Measurements from ENCODE around the gene LTB. TPM values are rescaled to one million over a fixed set of nuclear protein-coding genes. Genes with fewer than 3 reads are reported as not detected.
"Not testable (repeated sequence)": the region's sequence is repeated elsewhere in the genome, so short reads cannot be mapped to it uniquely, and the experiment has no call there.

The LTB gene
- total RNA-seq, 4 donors from 2014 or later, result 1.5 TPM; not detected in 3

DNA sequence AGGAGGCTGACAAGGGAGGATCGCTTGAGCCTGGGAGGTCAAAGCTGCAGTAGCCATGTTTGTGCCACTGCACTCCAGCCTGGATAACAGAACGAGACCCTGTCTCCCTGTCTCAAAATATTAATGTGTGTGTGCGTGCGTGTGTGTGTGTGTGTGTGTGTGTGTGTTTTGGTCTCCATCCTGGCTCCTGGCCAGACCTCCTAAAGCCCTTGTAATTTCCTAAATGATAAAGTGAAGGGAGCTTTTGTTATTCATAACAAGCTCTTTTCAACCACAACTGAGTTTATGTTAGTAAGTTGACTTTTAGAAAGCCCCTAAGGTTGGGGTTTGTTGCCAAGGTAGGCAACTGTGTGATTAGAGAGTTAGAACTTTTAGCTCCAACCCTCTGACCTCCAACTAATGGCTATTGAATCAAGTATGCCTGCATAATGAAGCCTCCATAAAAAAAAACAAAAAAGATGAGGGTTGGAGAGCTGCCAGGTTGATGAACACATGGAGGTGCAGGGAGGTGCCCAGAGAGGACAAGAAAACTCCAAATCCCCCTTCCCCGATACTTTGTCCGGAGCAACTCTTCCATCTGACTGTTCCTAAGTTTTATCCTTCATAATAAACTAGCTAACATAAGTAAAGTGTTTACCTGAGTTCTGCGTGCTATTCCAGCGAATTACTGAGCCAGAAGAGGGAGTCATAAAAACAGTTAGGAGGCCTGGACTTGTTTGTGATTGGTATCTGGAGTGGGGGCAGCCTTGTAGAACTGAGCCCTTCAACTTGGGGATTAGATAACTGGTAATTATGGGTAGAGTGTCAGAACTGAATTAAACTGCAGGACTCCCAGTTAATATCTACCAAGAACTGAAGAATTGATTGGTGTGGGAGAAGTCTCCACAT lies 27.5 kb upstream of the LTB start:
- Histone ChIP-seq H3K27ac (no peak overlapping the region), H3K4me1 (no peaks in the 10 kb centered on the region), H3K27me3 (no peaks in the 10 kb centered on the region), H3K4me3 (no peak overlapping the region), H3K36me3 (no peaks in the 10 kb centered on the region), H3K9me3 (no peaks in the 10 kb centered on the region)
- intact Hi-C loops (cut with DNase I; ENCODE audit: low total_unique reads), result no loop called here
- no peak for DNase-seq
- no peak for TF ChIP-seq POLR2A (IDR thresholded peaks at IDR 0.05)
- TF ChIP-seq, protein P1, sequence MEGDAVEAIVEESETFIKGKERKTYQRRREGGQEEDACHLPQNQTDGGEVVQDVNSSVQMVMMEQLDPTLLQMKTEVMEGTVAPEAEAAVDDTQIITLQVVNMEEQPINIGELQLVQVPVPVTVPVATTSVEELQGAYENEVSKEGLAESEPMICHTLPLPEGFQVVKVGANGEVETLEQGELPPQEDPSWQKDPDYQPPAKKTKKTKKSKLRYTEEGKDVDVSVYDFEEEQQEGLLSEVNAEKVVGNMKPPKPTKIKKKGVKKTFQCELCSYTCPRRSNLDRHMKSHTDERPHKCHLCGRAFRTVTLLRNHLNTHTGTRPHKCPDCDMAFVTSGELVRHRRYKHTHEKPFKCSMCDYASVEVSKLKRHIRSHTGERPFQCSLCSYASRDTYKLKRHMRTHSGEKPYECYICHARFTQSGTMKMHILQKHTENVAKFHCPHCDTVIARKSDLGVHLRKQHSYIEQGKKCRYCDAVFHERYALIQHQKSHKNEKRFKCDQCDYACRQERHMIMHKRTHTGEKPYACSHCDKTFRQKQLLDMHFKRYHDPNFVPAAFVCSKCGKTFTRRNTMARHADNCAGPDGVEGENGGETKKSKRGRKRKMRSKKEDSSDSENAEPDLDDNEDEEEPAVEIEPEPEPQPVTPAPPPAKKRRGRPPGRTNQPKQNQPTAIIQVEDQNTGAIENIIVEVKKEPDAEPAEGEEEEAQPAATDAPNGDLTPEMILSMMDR (IDR thresholded peaks at IDR 0.05), result no peak

DNA sequence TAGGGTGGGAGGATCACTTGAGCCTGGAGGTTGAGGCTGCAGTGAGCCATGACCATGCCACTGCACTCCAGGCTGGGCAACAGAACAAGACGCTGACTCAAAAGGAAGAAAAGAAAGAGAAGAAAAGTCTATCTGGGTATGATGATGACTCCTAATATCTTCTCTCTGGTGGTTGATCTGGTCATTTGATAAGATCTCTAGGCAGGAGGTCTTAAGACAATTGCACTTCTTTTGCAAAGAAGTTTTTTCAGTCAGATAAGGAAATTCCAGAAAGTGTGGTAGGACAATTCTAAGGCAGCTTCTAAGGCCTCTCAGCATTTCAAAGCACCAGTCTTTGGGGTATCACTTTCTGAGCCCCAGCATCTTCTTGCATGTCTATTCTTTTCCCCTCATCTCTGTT lies 25.1 kb upstream of the LTB start:
- no peak for DNase-seq
- TF ChIP-seq, protein P1 (IDR thresholded peaks at IDR 0.05), result no peak
- TF ChIP-seq POLR2A (IDR thresholded peaks at IDR 0.05), result no peak
- H3K27ac ChIP-seq, result no peak overlapping the region
- H3K27me3 ChIP-seq, result no peaks in the 10 kb centered on the region
- no peaks in the 10 kb centered on the region for H3K9me3 ChIP-seq
- intact Hi-C loops (cut with DNase I; ENCODE audit: low total_unique reads), result no loop called here
- H3K36me3 ChIP-seq, result no peaks in the 10 kb centered on the region
- H3K4me3 ChIP-seq, result no peak overlapping the region
- H3K4me1 ChIP-seq, result no peaks in the 10 kb centered on the region

DNA sequence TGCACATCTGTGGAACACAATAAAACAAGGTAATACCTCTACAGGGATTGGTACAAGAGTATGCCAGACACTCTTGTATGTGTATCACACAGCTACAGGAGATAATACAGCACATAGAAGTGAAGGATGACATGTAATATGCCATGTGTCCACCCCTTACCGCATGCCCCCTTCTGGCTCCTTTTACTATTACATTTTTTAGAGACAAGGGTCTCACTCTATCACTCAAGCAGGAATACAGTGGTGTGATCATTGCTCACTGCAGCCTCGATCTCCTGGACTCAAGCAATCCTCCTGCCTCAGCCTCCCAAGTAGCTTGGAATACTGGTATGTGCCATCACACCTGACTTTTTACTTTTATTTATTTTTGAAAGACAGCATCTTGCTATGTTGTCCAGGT lies 14.8 kb upstream of the LTB start:
- Histone ChIP-seq H3K4me1 (no peaks in the 10 kb centered on the region), H3K27me3 (no peaks in the 10 kb centered on the region), H3K4me3 (no peak overlapping the region), H3K9me3 (no peaks in the 10 kb centered on the region), H3K36me3 (no peaks in the 10 kb centered on the region), H3K27ac (no peak overlapping the region)
- no peak for DNase-seq
- no peak for TF ChIP-seq POLR2A (IDR thresholded peaks at IDR 0.05)
- TF ChIP-seq, protein P1 (IDR thresholded peaks at IDR 0.05), result peak in 1 of 4 experiments; percentile 25
- intact Hi-C loops (cut with DNase I; ENCODE audit: low total_unique reads), result loop anchor here (5.0 kb wide), 1 partner anchor 50 kb away; the partner anchor contains the start of genes ATP6V1G2 and NFKBIL1

DNA sequence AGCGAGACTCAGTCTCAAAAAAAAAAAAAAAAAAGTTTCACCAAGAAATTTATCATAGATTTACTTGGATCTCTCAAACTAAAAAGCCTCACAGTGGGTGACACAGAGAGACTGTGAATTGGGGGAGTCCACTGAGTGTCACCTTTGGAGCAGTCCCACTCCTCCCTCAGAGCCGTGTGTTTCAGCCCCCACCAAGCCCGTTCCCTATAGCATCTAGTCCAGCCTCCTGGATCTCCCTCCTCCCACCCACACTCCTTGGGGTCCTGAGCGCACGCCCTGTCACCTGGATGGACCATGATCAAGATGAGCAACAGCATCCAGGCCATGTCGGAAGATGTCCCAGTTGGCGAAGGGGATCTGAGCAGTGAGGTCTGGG lies 10.2 kb upstream of the LTB start:
- TF ChIP-seq, protein P1 (IDR thresholded peaks at IDR 0.05), result no peak
- no peak for TF ChIP-seq POLR2A (IDR thresholded peaks at IDR 0.05)
- no peak for DNase-seq
- Histone ChIP-seq H3K9me3 (no peaks in the 10 kb centered on the region), H3K36me3 (no peaks in the 10 kb centered on the region), H3K4me3 (no peak overlapping the region), H3K4me1 (no peaks in the 10 kb centered on the region), H3K27me3 (no peaks in the 10 kb centered on the region), H3K27ac (no peak overlapping the region)
- intact Hi-C loops (cut with DNase I; ENCODE audit: low total_unique reads), result no loop called here

DNA sequence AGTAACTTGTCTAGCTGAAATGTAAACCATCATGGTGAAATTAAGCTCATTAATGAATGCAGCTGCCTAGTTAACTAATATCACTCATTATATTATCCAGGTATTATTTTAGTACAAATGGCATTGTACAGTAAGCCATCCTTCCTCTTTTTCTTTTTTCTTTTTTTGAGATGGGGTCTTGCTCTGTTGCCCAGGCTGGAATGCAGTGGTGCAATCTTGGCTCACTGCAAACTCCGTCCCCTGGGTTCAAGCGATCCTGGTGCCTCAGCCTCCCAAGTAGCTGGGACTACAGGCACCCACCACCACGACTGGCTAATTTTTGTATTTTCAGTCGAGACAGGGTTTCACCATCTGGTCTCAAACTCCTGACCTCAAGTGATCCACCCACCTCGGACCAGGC lies 8.5 kb upstream of the LTB start:
- H3K27ac ChIP-seq; H3K4me1 ChIP-seq; H3K9me3 ChIP-seq; H3K27me3 ChIP-seq; H3K4me3 ChIP-seq; H3K36me3 ChIP-seq; intact Hi-C loops (cut with DNase I; ENCODE audit: low total_unique reads); DNase-seq: not testable (repeated sequence)

Data from uterus (tissue), 4 donors.